HCT116 (cell line): ENCODE results near the gene MAP2K1. TPM values are rescaled to one million over a fixed set of nuclear protein-coding genes. Genes with fewer than 3 reads are reported as not detected.
"Not testable (repeated sequence)": the region's sequence is repeated elsewhere in the genome, so short reads cannot be mapped to it uniquely, and the experiment has no call there.

Experiments used
- ATAC-seq: fragments of 200-7000 bp; cut with Tn5 transposase; 2 replicates; pipeline ENCODE4 v1.9.1; 2020; ENCODE audit warnings: mild to moderate bottlenecking, moderate library complexity
- BruUV-seq: library from RNA; stranded (reverse); fragments of 400-500 nt; replicated peaks from 2 replicates; lab custom pipeline; 2021; lab: Mats Ljungman, UMichigan
- CTCF ChIA-PET: fragments of 300-600 bp; sonication (Branson Sonifier 250); formaldehyde crosslinking; loops from one replicate; lab custom pipeline; 2021; ENCODE audit warnings: antibody characterized with exemption; lab: Charles Lee
- POLR2A ChIA-PET: fragments of 300-600, 350-600 bp; sonication (Branson Sonifier 250); formaldehyde crosslinking; loops from one replicate; lab custom pipeline; 2021; ENCODE audit warnings: antibody characterized with exemption; lab: Charles Lee
- RAD21 ChIA-PET, 2 experiments: fragments of 300-600 bp; sonication (Branson Sonifier 250); formaldehyde crosslinking; loops; one replicate each; lab custom pipeline; 2023; ENCODE audit warnings: low total read pairs in 2 of 2; ENCODE audit not compliant: uncharacterized antibody in 2 of 2, unreplicated experiment in 2 of 2, low non-redundant PET in 1 of 2; lab: Charles Lee
- DNase-seq: peaks from one replicate; pipeline ENCODE4 v3.0.0-alpha.2; 2010; ENCODE audit warnings: low read depth, low spot score
- H2AFZ ChIP-seq: fragments of 200-600 bp; shearing (Covaris generic), sonication (generic); 2 replicates; pipeline ENCODE4 v1.6.1; 2017; ENCODE audit warnings: low read depth, mixed run types, mixed read lengths, antibody characterized with exemption, low read length; ENCODE audit not compliant: poor library complexity, severe bottlenecking
- H3K27ac ChIP-seq: 2 replicates; pipeline ENCODE4 v1.5.1; 2012; ENCODE audit warnings: low read depth, low read length
- H3K27me3 ChIP-seq: fragments of 200-600 bp; sonication (generic); 2 replicates; pipeline ENCODE4 v1.6.1; 2016; ENCODE audit warnings: mixed run types, low read length, mixed read lengths; ENCODE audit not compliant: insufficient read depth
- H3K36me3 ChIP-seq, 2 experiments: fragments of 200-500 bp in 1 of 2; fragments of 200-600 bp in 1 of 2; sonication (Bioruptor generic) in 1 of 2; sonication (generic) in 1 of 2; 2 replicates each; pipeline versions ENCODE4 v1.5.1 to v1.6.1; 2014 to 2016; ENCODE audit warnings: low read length in 2 of 2, inconsistent platforms in 1 of 2, mixed read lengths in 1 of 2, mixed run types in 1 of 2; ENCODE audit not compliant: insufficient read depth in 2 of 2, control insufficient read depth in 1 of 2
- H3K4me1 ChIP-seq, 2 experiments: fragments of 200-600 bp in 1 of 2; sonication (generic) in 1 of 2; 2 replicates each; pipeline versions ENCODE4 v1.5.1 to v1.6.1; 2012 to 2017; ENCODE audit warnings: low read length in 2 of 2, inconsistent platforms in 1 of 2, mild to moderate bottlenecking in 1 of 2, mixed read lengths in 1 of 2, mixed run types in 1 of 2, moderate library complexity in 1 of 2; ENCODE audit not compliant: insufficient read depth in 2 of 2, control insufficient read depth in 1 of 2
- H3K4me2 ChIP-seq: fragments of 200-600 bp; sonication (generic); 2 replicates; pipeline ENCODE4 v1.6.1; 2017; ENCODE audit warnings: mixed run types, low read length, mixed read lengths
- H3K4me3 ChIP-seq, 2 experiments: fragments of 200-600 bp in 1 of 2; sonication (generic) in 1 of 2; replicated peaks in 1 of 2; 2 replicates each; pipeline ENCODE4 v1.5.1; 2011 to 2016; ENCODE audit warnings: low read length in 2 of 2, control low read depth in 1 of 2, low read depth in 1 of 2, mild to moderate bottlenecking in 1 of 2, mixed read lengths in 1 of 2, mixed run types in 1 of 2
- H3K79me2 ChIP-seq: fragments of 200-600 bp; sonication (generic); 2 replicates; pipeline ENCODE4 v1.6.1; 2017; ENCODE audit warnings: mild to moderate bottlenecking, mixed run types, low read length, moderate library complexity, mixed read lengths; ENCODE audit not compliant: insufficient read depth
- H3K9ac ChIP-seq: fragments of 200-600 bp; sonication (generic); 2 replicates; pipeline ENCODE4 v1.6.1; 2016; ENCODE audit warnings: low read length, mixed read lengths
- H3K9me2 ChIP-seq: fragments of 200-600 bp; sonication (generic), shearing (Covaris generic); 2 replicates; pipeline ENCODE4 v1.6.1; 2017; ENCODE audit warnings: mixed run types, mild to moderate bottlenecking, moderate library complexity; ENCODE audit not compliant: insufficient read depth
- H3K9me3 ChIP-seq, 2 experiments: fragments of 200-500 bp in 1 of 2; fragments of 200-600 bp in 1 of 2; sonication (Bioruptor generic) in 1 of 2; sonication (generic) in 1 of 2; 2 replicates each; pipeline ENCODE4 v1.6.1; 2014 to 2017; ENCODE audit warnings: low read length in 2 of 2, mixed read lengths in 2 of 2, inconsistent platforms in 1 of 2, low read depth in 1 of 2, mild to moderate bottlenecking in 1 of 2, mixed run types in 1 of 2, moderate library complexity in 1 of 2; ENCODE audit not compliant: control insufficient read depth in 1 of 2, insufficient read depth in 1 of 2
- H4K20me1 ChIP-seq: fragments of 200-600 bp; sonication (generic), shearing (Covaris generic); 2 replicates; pipeline ENCODE4 v1.6.1; 2017; ENCODE audit warnings: mixed run types, mild to moderate bottlenecking, moderate library complexity; ENCODE audit not compliant: insufficient read depth
- CBX3 ChIP-seq: IDR thresholded peaks from 2 replicates; pipeline ENCODE4 v1.6.1; 2012; ENCODE audit warnings: low read depth
- ELF1 ChIP-seq: IDR thresholded peaks from 2 replicates; pipeline ENCODE4 v1.6.1; 2012; ENCODE audit warnings: low read depth, borderline replicate concordance
- EZH2phosphoT487 ChIP-seq: fragments of 200-600 bp; IDR thresholded peaks from 2 replicates; pipeline ENCODE4 v1.6.1; 2018; ENCODE audit warnings: antibody characterized with exemption, borderline replicate concordance
- FOSL1 ChIP-seq: IDR thresholded peaks from 2 replicates; pipeline ENCODE4 v1.6.1; 2012; ENCODE audit warnings: low read depth
- JUND ChIP-seq: IDR thresholded peaks from 2 replicates; pipeline ENCODE4 v1.6.1; 2012
- SIN3A ChIP-seq: IDR thresholded peaks from 2 replicates; pipeline ENCODE4 v1.6.1; 2012; ENCODE audit warnings: low read depth
- SP1 ChIP-seq: IDR thresholded peaks from 2 replicates; pipeline ENCODE4 v1.6.1; 2012; ENCODE audit warnings: low read depth
- SRF ChIP-seq: IDR thresholded peaks from 2 replicates; pipeline ENCODE4 v1.6.1; 2012; ENCODE audit warnings: low read depth
- ZFX ChIP-seq: fragments of 450-650 bp; IDR thresholded peaks from 2 replicates; pipeline ENCODE4 v1.6.1; 2017
- intact Hi-C: fragments of 100-400 bp; cut with micrococcal nuclease; formaldehyde crosslinking; loops from 2 replicates; pipeline ENCODE4 v1.10.0; 2022
- total RNA-seq: library from RNA; stranded (reverse); gene quantifications from one replicate; pipeline ENCODE4 v1.2.1, GENCODE V29; 2021; ENCODE audit not compliant: unreplicated experiment
- TF ChIP-seq, protein P1 (sequence below): IDR thresholded peaks from 2 replicates; pipeline ENCODE4 v1.6.1; 2012
- TF ChIP-seq, protein P2 (sequence below): IDR thresholded peaks from 2 replicates; pipeline ENCODE4 v1.6.1; 2011; ENCODE audit warnings: mild to moderate bottlenecking, low read length, moderate library complexity; ENCODE audit not compliant: insufficient replicate concordance; ENCODE audit errors: extremely low read depth
- TF ChIP-seq, protein P3 (sequence below): IDR thresholded peaks from 2 replicates; pipeline ENCODE4 v1.6.1; 2012; ENCODE audit warnings: low read depth
- TF ChIP-seq, protein P4 (sequence below), 3 experiments: fragments of 200-600 bp in 1 of 3; sonication (generic) in 1 of 3; IDR thresholded peaks in 2 of 3; conservative IDR thresholded peaks in 1 of 3; 2 replicates each; pipeline ENCODE4 v1.5.1; 2012 to 2017; ENCODE audit warnings: low read depth in 2 of 3, low read length in 2 of 3, antibody characterized with exemption in 1 of 3, borderline replicate concordance in 1 of 3, control low read depth in 1 of 3, mild to moderate bottlenecking in 1 of 3, mixed read lengths in 1 of 3, mixed run types in 1 of 3, moderate library complexity in 1 of 3; ENCODE audit not compliant: insufficient read depth in 1 of 3

MAP2K1 gene
- total RNA-seq, 1 experiment from 2014 or later = 52.3 TPM

DNA sequence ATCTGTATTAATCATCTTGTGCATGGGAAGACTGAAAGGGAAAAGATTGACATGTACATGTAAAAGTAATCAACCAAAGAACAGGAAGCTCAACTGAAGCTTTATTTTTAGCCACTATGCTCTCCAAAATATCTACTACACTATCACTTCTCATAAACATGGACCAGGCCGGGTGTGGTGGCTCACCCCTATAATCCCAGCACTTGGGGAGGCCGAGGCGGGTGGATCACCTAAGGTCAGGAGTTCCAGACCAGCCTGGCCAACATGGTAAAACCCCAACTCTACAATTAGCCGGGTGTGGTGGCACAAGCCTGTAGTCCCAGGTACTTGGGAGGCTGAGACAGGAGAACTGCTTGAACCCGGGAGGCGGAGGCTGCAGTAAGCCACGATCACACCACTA, 113.6 kb downstream of the MAP2K1 start:
- H4K20me1 ChIP-seq = peaks cover 44% of the 10 kb centered on the region; the same call in 1 of the 2 replicates
- RAD21 ChIA-PET, H3K4me3 ChIP-seq, H3K9ac ChIP-seq, H3K9me2 ChIP-seq, BruUV-seq, H3K9me3 ChIP-seq, CTCF ChIA-PET, H3K27me3 ChIP-seq, DNase-seq, intact Hi-C loops, H3K4me2 ChIP-seq, ATAC-seq, POLR2A ChIA-PET, H2AFZ ChIP-seq: not testable (repeated sequence)
- peak overlapping the region; percentile 20; the same call in 1 of the 2 replicates for H3K27ac ChIP-seq
- H3K79me2 ChIP-seq = peaks cover 77% of the 10 kb centered on the region
- H3K4me1 ChIP-seq = peaks cover 7 to 39% of the 10 kb centered on the region in 2 experiments; a peak in 3 of 4 replicates
- peaks cover 53 to 63% of the 10 kb centered on the region in 2 experiments for H3K36me3 ChIP-seq

DNA sequence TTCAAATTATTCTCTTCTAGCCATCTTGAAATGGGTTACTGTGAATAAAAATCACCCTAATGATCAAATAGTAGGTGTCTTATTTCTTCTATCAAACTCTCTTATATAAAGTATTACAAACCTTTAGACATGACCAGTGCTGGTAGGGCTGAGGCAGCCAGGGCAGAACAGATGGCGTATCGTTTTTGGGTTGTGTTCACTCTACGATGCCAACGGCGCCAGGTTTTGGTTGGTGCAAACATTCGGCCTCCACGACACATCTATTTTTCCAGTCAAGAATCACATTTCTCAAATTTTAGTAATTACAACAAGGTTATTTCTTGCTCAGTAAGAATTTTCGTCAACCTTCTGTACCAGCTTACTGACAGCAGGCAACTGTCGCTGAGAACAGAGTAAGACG, 115.8 kb downstream of the MAP2K1 start:
- Histone ChIP-seq H3K4me3 (no peak overlapping the region), H3K36me3 (peaks cover 51 to 59% of the 10 kb centered on the region in 2 experiments), H3K9ac (0 out of 2 replicates have a peak overlapping the region, but pooled peaks have one; percentile 99), H4K20me1 (peaks cover 44% of the 10 kb centered on the region; the same call in 1 of the 2 replicates), H2AFZ (no peak overlapping the region), H3K9me3 (no peaks in the 10 kb centered on the region), H3K27me3 (no peaks in the 10 kb centered on the region), H3K79me2 (peaks cover 78% of the 10 kb centered on the region), H3K4me1 (peaks cover 4 to 35% of the 10 kb centered on the region in 2 experiments; a peak in 3 of 4 replicates), H3K4me2 (peak overlapping the region; percentile 86), H3K9me2 (no peaks in the 10 kb centered on the region), H3K27ac (peak overlapping the region; percentile 86; the same call in 1 of the 2 replicates)
- ChIA-PET CTCF (no interaction called here), RAD21 (no interaction called here), POLR2A (no interaction called here)
- no TSS peak for BruUV-seq
- DNase-seq = no peak
- no peak for TF ChIP-seq EZH2phosphoT487
- TF ChIP-seq, protein P1, sequence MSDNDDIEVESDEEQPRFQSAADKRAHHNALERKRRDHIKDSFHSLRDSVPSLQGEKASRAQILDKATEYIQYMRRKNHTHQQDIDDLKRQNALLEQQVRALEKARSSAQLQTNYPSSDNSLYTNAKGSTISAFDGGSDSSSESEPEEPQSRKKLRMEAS = no peak
- TF ChIP-seq ZFX = no peak
- TF ChIP-seq CBX3 = no peak
- no peak for TF ChIP-seq SIN3A
- no peak for TF ChIP-seq ELF1
- no peak for TF ChIP-seq JUND
- TF ChIP-seq, protein P2, sequence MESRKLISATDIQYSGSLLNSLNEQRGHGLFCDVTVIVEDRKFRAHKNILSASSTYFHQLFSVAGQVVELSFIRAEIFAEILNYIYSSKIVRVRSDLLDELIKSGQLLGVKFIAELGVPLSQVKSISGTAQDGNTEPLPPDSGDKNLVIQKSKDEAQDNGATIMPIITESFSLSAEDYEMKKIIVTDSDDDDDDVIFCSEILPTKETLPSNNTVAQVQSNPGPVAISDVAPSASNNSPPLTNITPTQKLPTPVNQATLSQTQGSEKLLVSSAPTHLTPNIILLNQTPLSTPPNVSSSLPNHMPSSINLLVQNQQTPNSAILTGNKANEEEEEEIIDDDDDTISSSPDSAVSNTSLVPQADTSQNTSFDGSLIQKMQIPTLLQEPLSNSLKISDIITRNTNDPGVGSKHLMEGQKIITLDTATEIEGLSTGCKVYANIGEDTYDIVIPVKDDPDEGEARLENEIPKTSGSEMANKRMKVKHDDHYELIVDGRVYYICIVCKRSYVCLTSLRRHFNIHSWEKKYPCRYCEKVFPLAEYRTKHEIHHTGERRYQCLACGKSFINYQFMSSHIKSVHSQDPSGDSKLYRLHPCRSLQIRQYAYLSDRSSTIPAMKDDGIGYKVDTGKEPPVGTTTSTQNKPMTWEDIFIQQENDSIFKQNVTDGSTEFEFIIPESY = no peak
- no peak for TF ChIP-seq FOSL1
- TF ChIP-seq, protein P3, sequence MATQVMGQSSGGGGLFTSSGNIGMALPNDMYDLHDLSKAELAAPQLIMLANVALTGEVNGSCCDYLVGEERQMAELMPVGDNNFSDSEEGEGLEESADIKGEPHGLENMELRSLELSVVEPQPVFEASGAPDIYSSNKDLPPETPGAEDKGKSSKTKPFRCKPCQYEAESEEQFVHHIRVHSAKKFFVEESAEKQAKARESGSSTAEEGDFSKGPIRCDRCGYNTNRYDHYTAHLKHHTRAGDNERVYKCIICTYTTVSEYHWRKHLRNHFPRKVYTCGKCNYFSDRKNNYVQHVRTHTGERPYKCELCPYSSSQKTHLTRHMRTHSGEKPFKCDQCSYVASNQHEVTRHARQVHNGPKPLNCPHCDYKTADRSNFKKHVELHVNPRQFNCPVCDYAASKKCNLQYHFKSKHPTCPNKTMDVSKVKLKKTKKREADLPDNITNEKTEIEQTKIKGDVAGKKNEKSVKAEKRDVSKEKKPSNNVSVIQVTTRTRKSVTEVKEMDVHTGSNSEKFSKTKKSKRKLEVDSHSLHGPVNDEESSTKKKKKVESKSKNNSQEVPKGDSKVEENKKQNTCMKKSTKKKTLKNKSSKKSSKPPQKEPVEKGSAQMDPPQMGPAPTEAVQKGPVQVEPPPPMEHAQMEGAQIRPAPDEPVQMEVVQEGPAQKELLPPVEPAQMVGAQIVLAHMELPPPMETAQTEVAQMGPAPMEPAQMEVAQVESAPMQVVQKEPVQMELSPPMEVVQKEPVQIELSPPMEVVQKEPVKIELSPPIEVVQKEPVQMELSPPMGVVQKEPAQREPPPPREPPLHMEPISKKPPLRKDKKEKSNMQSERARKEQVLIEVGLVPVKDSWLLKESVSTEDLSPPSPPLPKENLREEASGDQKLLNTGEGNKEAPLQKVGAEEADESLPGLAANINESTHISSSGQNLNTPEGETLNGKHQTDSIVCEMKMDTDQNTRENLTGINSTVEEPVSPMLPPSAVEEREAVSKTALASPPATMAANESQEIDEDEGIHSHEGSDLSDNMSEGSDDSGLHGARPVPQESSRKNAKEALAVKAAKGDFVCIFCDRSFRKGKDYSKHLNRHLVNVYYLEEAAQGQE = no peak
- TF ChIP-seq, protein P4, sequence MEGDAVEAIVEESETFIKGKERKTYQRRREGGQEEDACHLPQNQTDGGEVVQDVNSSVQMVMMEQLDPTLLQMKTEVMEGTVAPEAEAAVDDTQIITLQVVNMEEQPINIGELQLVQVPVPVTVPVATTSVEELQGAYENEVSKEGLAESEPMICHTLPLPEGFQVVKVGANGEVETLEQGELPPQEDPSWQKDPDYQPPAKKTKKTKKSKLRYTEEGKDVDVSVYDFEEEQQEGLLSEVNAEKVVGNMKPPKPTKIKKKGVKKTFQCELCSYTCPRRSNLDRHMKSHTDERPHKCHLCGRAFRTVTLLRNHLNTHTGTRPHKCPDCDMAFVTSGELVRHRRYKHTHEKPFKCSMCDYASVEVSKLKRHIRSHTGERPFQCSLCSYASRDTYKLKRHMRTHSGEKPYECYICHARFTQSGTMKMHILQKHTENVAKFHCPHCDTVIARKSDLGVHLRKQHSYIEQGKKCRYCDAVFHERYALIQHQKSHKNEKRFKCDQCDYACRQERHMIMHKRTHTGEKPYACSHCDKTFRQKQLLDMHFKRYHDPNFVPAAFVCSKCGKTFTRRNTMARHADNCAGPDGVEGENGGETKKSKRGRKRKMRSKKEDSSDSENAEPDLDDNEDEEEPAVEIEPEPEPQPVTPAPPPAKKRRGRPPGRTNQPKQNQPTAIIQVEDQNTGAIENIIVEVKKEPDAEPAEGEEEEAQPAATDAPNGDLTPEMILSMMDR (IDR thresholded peaks at IDR 0.05 in 2 of 3, conservative IDR thresholded peaks at IDR 0.05 in 1 of 3; ENCODE audit: borderline replicate concordance in 1 of 3, insufficient read depth in 1 of 3, low read depth in 2 of 3, low read length in 2 of 3) = no peak
- no peak for TF ChIP-seq SP1
- TF ChIP-seq SRF = no peak
- ATAC-seq = no peak
- intact Hi-C loops = no loop called here
